ENCODE results near the gene AMBP.

DNA sequence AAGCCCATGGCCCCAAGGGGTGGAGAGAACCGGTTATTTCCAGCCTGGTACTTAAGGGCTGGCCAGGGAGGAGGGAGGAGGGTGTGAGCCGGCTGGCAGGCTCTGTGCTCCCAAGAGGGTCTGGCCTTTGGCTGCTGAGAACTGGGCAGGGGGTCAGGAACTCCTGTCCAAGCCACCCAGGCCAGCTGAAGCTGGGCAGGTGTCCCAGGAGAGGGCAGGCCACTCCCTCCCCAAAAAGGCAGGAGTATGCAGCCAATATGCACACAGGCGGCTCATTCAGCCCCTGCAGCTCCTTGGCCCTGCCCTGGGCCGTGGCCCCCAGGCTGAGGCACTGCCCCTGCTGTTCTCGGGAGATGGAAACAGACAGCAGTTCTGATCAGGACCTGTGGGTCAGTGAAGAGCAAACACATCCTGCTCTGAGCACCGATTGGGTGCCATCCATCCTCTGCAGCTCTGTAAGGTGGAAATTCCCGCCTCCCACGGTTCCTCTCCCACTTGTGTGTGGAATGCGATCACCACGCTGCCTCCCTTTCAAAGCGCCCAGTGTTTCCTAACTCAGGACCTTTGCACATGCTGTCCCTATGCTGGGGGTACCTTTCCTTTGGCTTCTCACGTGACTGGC is 38.1 kb upstream of the AMBP start:
- no peak for TF ChIP-seq POLR2AphosphoS5 (IDR thresholded peaks at IDR 0.05; ENCODE audit: low read depth, low read length)
- no peak for TF ChIP-seq SIN3A (IDR thresholded peaks at IDR 0.05; ENCODE audit: borderline replicate concordance, insufficient read depth, low read length)
- TF ChIP-seq, protein P1, sequence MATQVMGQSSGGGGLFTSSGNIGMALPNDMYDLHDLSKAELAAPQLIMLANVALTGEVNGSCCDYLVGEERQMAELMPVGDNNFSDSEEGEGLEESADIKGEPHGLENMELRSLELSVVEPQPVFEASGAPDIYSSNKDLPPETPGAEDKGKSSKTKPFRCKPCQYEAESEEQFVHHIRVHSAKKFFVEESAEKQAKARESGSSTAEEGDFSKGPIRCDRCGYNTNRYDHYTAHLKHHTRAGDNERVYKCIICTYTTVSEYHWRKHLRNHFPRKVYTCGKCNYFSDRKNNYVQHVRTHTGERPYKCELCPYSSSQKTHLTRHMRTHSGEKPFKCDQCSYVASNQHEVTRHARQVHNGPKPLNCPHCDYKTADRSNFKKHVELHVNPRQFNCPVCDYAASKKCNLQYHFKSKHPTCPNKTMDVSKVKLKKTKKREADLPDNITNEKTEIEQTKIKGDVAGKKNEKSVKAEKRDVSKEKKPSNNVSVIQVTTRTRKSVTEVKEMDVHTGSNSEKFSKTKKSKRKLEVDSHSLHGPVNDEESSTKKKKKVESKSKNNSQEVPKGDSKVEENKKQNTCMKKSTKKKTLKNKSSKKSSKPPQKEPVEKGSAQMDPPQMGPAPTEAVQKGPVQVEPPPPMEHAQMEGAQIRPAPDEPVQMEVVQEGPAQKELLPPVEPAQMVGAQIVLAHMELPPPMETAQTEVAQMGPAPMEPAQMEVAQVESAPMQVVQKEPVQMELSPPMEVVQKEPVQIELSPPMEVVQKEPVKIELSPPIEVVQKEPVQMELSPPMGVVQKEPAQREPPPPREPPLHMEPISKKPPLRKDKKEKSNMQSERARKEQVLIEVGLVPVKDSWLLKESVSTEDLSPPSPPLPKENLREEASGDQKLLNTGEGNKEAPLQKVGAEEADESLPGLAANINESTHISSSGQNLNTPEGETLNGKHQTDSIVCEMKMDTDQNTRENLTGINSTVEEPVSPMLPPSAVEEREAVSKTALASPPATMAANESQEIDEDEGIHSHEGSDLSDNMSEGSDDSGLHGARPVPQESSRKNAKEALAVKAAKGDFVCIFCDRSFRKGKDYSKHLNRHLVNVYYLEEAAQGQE (IDR thresholded peaks at IDR 0.05; ENCODE audit: insufficient read depth in 1 of 2, low read depth in 2 of 2, low read length in 2 of 2), result no peak
- no peak for TF ChIP-seq FOXP2 (optimal IDR thresholded peaks at IDR 0.05; ENCODE audit: borderline replicate concordance, extremely low read depth, extremely low read length, insufficient read depth)
- TF ChIP-seq TAF1 (IDR thresholded peaks at IDR 0.05; ENCODE audit: borderline replicate concordance, insufficient read depth, low read length), result no peak

All from PFSK-1 (cell line).